HG03378 (cell line): ENCODE results near the gene ILKAP.

Experiments
- ATAC-seq: cut with Tn5 transposase; IDR thresholded peaks from one replicate; pipeline ENCODE4 v1.9.1; 2021; ENCODE audit warnings: mild to moderate bottlenecking, moderate library complexity; ENCODE audit not compliant: unreplicated experiment

Gene ILKAP

DNA sequence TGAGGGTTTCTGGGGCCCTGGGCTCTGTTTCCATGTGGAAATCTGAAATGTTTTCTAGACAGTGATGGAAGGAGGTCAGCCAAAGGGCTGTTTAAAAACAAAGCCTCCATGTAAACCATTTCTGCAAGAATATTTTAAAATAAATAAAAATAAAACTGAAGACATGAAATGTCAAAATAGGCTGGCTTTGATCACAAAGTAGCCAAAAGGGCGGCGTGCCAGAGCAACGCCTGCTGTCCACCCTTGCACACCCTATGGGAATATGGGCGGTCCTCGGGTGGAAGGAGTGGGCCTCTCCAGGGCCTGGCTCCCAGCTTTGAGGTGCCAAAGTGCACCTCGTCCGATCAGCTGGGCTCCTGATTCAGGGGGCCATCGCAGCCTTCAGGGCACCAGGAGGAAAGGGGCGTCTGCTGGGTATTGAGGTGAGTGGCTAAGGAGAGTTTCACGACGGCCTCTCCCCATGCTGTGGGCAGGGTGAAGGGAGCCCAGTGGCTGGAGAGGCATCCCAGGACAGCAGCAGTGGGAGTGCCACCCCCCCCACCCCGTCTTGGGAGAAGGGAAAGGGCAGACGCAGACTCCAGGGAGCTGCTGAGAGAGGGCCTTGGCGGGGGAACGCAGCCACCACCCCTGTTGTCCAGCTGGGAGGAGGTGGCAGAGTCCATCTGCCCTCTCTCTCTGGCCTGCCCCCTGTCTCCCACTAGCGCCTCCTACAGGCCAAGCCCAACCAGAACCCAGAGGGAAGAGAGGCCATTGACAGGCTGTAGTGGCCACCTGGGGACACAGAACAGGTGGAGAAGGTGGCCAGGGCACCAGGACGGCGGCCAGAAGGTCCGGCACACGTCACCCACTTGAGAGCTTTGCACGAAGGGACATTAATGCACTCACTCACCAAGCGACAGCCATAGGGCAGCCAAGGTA is 50.5 kb downstream of the ILKAP start:
- no peak for ATAC-seq

- no peak for ATAC-seq
These were observed 51.8 kb downstream of the ILKAP start for GRCh38 chr2:238151628-238152235.

- ATAC-seq: no peak
These were observed 52.3 kb downstream of the ILKAP start for GRCh38 chr2:238151205-238151604.

DNA sequence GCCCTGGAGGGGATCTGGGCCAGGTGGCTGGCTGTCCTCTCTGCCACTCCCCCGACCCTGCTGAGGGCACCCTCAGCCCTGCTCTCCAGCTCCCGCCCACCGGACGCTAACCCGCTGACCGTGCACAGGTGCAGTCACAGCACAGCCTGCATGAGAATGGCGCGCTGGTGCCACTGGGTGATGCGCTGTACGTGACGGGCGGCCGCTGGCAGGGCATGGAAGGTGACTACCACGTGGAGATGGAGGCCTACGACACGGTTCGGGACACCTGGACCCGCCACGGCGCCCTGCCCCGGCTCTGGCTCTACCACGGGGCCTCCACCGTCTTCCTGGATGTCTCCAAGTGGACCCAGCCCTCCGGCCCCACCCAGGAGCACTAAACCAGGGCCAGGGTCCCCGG is 52.8 kb downstream of the ILKAP start:
- ATAC-seq: no peak

- ATAC-seq: no peak
These were observed 53.5 kb downstream of the ILKAP start for GRCh38 chr2:238149841-238150572.

- no peak for ATAC-seq
These were observed 54.5 kb downstream of the ILKAP start for GRCh38 chr2:238148981-238149380.

DNA sequence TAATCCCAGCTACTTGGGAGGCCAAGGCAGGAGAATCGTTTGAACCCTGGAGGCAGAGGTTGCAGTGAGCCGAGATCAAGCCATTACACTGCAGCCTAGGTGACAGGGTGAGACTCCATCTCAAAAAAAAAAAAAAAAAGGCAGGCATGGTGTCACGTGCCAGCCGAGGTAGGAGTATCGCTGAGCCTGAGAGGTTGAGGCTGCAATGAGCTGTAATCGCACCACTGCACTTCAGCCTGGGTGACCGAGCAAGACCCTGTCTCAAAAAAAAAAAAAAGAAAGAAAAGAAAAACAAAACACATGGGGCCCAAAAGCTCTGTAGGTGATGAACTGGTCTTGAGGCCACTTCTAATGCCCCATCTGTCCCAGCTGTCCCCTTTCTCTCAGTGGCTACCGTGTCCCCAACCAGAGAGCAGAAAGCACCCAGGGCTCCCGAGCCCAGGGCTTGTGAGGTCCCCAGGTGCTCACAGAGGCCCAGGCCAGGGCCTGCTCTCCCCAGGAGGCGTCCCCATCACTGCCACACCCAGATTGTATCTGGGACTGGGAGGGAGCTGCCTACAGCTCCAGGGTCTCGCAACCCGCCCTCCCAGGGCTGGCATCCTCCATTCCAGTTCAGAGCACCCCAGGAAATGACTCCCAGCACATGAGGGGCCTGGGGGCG is 56.5 kb downstream of the ILKAP start:
- no peak for ATAC-seq

GRCh38 chr2:238145851-238146250 is 57.6 kb downstream of the ILKAP start:
- ATAC-seq: no peak

DNA sequence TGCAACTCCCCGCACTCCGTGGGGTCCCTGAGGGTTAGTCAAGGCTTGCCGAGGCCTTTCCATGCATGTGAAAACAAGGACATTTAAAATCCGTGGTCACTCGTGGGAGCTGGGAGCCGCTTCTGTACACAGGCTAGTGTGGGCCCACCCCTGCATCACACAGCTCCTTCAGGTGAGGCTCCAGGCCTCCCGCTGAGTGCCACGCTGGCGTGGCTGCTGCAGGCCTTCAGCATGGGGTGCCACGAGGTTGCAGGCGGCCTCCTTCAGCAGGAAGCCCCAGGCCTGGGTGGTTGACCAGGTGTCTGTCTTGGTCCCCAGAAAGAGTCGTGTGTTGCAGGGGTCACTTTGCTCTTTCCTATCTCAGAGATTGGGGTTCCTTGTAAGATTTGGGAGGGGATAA is 58.4 kb downstream of the ILKAP start:
- no peak for ATAC-seq

DNA sequence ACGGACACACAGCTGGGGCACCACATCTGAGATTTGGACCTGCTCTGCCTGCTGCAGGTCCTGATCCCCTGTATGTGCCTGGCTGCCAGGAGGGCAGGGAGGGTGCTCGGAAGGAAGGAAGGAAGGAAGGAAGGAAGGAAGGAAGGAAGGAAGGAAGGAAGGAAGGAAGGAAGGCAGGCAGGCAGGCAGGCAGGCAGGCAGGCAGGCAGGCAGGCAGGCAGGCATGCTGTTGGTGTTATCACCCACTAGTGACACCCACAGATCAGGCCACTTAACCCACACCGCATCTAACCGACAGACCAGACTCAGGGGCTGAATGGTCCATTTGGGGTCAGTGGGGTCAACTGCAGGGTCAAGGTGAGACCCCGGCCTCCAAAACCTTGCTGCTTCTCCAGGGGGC is 59.2 kb downstream of the ILKAP start:
- no peak for ATAC-seq

DNA sequence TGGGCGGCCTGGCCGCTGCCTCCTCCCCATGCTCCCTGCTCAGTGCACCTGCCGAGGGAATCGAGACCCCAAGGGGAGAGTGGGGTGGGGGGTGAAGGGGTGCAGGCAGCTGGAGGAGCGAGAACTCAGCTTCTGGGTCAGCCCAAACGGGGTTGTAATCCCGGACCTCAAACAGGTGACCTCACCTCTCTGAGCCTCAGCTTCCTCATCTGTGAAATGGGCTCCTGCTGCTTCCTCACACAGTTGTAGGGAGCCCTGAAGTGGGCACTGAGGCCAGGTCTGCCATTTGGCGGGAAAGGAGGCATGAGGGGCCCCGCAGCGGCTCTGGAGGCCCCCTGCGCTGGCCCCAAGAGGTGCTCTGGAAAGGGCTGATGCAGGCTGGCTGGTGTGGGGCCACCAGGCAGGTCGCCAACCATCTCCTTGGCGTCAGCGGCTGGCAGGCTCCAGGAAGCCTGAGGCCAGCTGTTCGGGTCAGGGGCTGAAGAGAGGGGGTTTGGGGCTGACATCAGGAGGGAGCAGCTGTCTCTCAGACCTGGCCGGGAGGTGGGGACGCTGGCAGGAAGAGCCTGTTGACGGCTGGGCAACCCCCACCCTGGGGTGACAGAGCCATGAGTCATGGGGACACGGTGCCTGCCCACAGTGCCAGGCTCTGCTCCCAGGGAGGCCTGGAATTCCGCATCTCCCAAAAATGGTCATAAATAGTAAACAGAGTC is 60.1 kb downstream of the ILKAP start:
- ATAC-seq: no peak

DNA sequence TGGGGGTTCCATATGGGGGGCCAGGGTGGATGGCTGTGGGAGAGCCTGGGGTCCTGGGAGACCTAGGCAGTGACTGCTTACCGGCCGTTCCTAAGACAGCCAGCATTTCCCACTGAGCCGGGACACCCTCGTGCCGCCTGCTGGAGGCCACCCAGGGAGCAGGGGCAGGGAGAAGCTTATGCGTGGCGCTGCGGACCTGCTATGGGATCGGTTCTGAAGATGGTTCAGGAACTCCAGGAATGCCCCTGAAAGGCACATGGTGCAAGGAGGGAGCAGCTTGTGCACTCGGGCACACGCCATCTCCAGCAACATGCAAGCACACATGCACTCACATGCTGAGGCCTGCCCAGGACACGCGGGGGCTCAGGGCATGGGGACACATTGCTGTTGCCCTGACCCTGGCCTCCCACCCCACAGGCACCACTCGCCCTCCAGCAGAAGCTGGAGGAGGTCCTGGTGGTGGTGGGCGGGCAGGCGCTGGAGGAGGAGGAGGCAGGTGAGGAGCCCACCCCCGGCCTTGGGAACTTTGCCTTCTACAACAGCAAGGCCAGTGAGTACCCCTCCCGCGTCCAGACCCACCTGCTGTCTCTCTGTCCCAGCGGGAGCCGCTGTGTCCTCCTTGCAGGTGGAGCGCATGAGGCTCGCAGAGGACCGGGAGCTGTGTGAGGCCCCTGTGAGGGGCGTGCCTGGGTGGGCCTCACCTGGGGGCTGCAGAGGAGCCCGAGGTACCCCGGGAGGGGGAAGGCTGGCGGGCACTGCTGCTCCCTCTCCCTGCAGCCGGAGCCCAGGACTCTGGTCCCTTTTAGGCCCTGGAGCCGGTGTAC is 60.9 kb downstream of the ILKAP start:
- ATAC-seq: no peak

DNA sequence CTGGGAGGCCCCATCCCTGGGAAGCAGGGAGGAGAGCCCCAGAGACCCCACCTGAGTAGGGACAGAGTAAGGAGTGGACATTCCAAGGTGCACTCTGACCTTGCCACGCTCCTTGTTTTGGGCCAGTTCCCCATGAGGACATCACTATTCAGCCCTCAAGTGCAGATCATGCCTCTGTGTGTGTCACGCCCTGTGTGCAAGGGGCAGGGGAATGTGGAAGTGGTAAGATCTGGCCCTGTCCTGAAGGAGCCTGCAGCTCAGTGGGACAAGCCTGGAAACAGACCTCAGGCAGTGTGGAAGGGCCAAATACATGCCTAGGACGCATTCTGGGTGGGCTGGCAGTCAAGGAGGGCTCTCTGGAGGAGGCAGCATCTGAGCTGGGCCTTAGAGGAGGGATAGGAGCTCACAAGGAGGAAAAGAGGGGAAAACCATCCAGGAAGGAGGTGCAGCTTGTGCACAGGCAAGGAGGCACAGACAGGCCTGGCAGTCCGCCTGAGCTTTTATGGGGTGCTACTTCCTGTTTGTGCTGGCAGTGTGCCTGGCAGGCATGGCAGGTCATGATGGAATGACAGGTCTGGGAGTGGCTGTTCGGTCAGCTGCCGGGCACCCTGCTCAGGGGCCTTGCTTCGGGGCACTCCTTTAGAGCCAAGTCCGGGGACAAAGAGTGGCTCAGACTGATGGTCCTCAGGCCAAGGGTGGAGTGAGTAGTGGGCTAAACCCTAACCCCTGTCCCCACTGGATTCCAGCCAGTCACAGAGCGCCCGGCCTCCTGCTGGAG is 61.8 kb downstream of the ILKAP start:
- ATAC-seq: no peak

- ATAC-seq: no peak
These were observed 62.6 kb downstream of the ILKAP start for GRCh38 chr2:238140721-238141540.

- no peak for ATAC-seq
These were observed 63.5 kb downstream of the ILKAP start for GRCh38 chr2:238140040-238140439.

GRCh38 chr2:238139196-238140039 is 64.1 kb downstream of the ILKAP start:
- no peak for ATAC-seq
